GM12878 (cell line): ENCODE measurements around the gene TKT.

ENCODE experiments used
- CBFB ChIP-seq: IDR thresholded peaks from 2 replicates; pipeline ENCODE4 v1.6.1; 2016; ENCODE audit warnings: antibody characterized with exemption, low read depth
- CTCF ChIP-seq, 3 experiments: IDR thresholded peaks in 2 of 3; conservative IDR thresholded peaks in 1 of 3; 2 replicates each; pipeline ENCODE4 v1.5.1; 2011; ENCODE audit warnings: low read depth in 3 of 3, low read length in 3 of 3, mild to moderate bottlenecking in 3 of 3, control low read depth in 2 of 3, moderate library complexity in 2 of 3, inconsistent platforms in 1 of 3, mixed read lengths in 1 of 3; ENCODE audit not compliant: control insufficient read depth in 2 of 3, insufficient read depth in 1 of 3; ENCODE audit errors: extremely low read depth in 1 of 3
- ELK1 ChIP-seq: IDR thresholded peaks from 2 replicates; pipeline ENCODE4 v1.6.1; 2012; ENCODE audit warnings: low read depth, low read length, improper control_type of control experiment
- POLR2AphosphoS5 ChIP-seq: IDR thresholded peaks from 2 replicates; pipeline ENCODE4 v1.6.1; 2011; ENCODE audit warnings: mild to moderate bottlenecking, low read length, inconsistent platforms
- SRF ChIP-seq, 2 experiments: IDR thresholded peaks; 2 replicates each; pipeline ENCODE4 v1.6.1; 2011; ENCODE audit warnings: low read depth in 2 of 2, low read length in 2 of 2, mild to moderate bottlenecking in 1 of 2, moderate library complexity in 1 of 2
- ZNF384 ChIP-seq: IDR thresholded peaks from 2 replicates; pipeline ENCODE4 v1.6.1; 2012; ENCODE audit warnings: low read depth, mild to moderate bottlenecking, low read length, improper control_type of control experiment, borderline replicate concordance

- TF ChIP-seq SRF (IDR thresholded peaks at IDR 0.05; ENCODE audit: low read depth in 2 of 2, low read length in 2 of 2) (no peak), CTCF (IDR thresholded peaks at IDR 0.05 in 2 of 3, conservative IDR thresholded peaks at IDR 0.05 in 1 of 3; ENCODE audit: control insufficient read depth in 2 of 3, extremely low read depth in 1 of 3, insufficient read depth in 1 of 3, low read depth in 3 of 3, low read length in 3 of 3) (no peak), POLR2AphosphoS5 (no peak), CBFB (no peak), ELK1 (no peak), ZNF384 (no peak)
Measured at GRCh38 chr3:53226841-53227407, 28.9 kb downstream of the TKT start.
